ENCODE data around the gene KLK3.

DNA sequence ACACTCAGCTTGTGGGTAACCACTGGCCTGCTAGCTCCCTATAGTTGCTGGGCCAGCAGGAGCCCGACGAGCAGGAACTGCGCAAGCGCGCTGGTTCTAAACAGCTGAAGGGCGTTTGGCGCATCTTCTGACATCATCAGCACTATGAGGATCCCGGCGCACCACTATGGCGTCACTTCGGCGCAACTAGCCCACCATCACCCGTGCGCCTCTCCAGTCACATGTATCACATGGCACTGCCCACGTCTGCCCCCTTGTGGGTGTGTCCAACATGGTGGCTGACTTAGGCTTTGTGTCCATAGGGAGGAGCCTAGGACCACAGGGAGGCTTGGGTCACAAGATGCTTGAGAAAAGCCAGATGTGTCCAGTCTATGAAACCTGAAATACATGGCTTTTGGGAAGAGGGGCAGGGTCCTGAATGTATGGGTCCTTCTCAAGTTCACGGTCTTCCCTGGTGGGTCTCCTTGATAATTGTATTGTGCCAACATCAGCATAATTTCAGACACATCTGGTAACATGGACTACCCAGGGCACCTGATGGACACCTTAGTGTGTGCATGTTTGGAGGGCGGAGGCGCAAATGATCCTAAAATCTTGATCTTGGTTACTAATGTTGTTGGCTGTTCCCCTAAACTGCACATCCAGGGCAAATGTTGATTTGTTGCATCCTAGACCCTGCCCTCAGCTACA, 38.5 kb downstream of the KLK3 start:
- no peak for TF ChIP-seq YY1 (IDR thresholded peaks at IDR 0.05; ENCODE audit: insufficient read depth, insufficient read length)
- no peak for TF ChIP-seq ZNF274 (IDR thresholded peaks at IDR 0.05; ENCODE audit: low read depth, low read length)
- no peak for TF ChIP-seq SUZ12 (IDR thresholded peaks at IDR 0.05; ENCODE audit: extremely low read depth, insufficient read depth, insufficient read length)

Measured in NT2/D1 (cell line).